DOHH2 (cell line): Measurements from ENCODE around the gene OR10K2.

Source experiments
- H3F3A ChIP-seq: fragments of 200-600 bp; sonication (generic), shearing (Covaris generic); 2 replicates; pipeline ENCODE4 v1.6.0; 2016; ENCODE audit warnings: antibody characterized with exemption, mild to moderate bottlenecking; ENCODE audit not compliant: control insufficient read depth, insufficient read depth
- H3K27ac ChIP-seq: fragments of 200-600 bp; sonication (generic); 2 replicates; pipeline ENCODE4 v1.5.1; 2014; ENCODE audit warnings: low read depth, mild to moderate bottlenecking, low read length, moderate library complexity
- H3K27me3 ChIP-seq: fragments of 200-600 bp; sonication (generic); 2 replicates; pipeline ENCODE4 v1.6.1; 2014; ENCODE audit warnings: mild to moderate bottlenecking, low read length, mixed read lengths; ENCODE audit not compliant: control insufficient read depth
- H3K36me3 ChIP-seq: fragments of 200-600 bp; sonication (generic); 2 replicates; pipeline ENCODE4 v1.6.1; 2014; ENCODE audit warnings: mild to moderate bottlenecking, low read length, moderate library complexity, mixed read lengths; ENCODE audit not compliant: control insufficient read depth
- H3K4me1 ChIP-seq: fragments of 200-600 bp; sonication (generic); 2 replicates; pipeline ENCODE4 v1.6.1; 2014; ENCODE audit warnings: mild to moderate bottlenecking, low read length, mixed read lengths; ENCODE audit not compliant: control insufficient read depth
- H3K4me2 ChIP-seq: fragments of 200-600 bp; sonication (generic); 2 replicates; pipeline ENCODE4 v1.6.0; 2014; ENCODE audit warnings: mild to moderate bottlenecking, low read length, moderate library complexity
- H3K4me3 ChIP-seq: fragments of 200-600 bp; sonication (generic); 2 replicates; pipeline ENCODE4 v1.5.1; 2014; ENCODE audit warnings: mild to moderate bottlenecking, low read length, mixed read lengths
- H3K79me2 ChIP-seq: fragments of 200-600 bp; sonication (generic); 2 replicates; pipeline ENCODE4 v1.6.1; 2014; ENCODE audit warnings: mild to moderate bottlenecking, low read length, mixed read lengths; ENCODE audit not compliant: control insufficient read depth
- H3K9me2 ChIP-seq: fragments of 200-600 bp; sonication (generic); replicated peaks from 2 replicates; pipeline ENCODE4 v1.6.1; 2014; ENCODE audit warnings: mild to moderate bottlenecking, low read length, mixed read lengths; ENCODE audit not compliant: control insufficient read depth
- H3K9me3 ChIP-seq: fragments of 200-600 bp; sonication (generic); 2 replicates; pipeline ENCODE4 v1.6.1; 2014; ENCODE audit warnings: antibody characterized with exemption, low read length, mixed read lengths; ENCODE audit not compliant: control insufficient read depth, insufficient read depth
- H4K20me1 ChIP-seq: fragments of 200-600 bp; sonication (generic); 2 replicates; pipeline ENCODE4 v1.6.0; 2014; ENCODE audit warnings: low read depth, mild to moderate bottlenecking, antibody characterized with exemption, low read length, moderate library complexity; ENCODE audit not compliant: control insufficient read depth, insufficient read depth
- EZH2phosphoT487 ChIP-seq: fragments of 200-600 bp; sonication (generic); IDR thresholded peaks from 2 replicates; pipeline ENCODE4 v1.6.1; 2017; ENCODE audit warnings: borderline replicate concordance, mild to moderate bottlenecking, antibody characterized with exemption, low read length, moderate library complexity, mixed read lengths
- TF ChIP-seq, protein P1 (sequence below): fragments of 200-600 bp; sonication (generic); IDR thresholded peaks from one replicate; pipeline ENCODE4 v1.5.1; 2014; ENCODE audit warnings: antibody characterized with exemption, mild to moderate bottlenecking, low read depth, low read length; ENCODE audit not compliant: poor library complexity, severe bottlenecking

The OR10K2 gene, protein sequence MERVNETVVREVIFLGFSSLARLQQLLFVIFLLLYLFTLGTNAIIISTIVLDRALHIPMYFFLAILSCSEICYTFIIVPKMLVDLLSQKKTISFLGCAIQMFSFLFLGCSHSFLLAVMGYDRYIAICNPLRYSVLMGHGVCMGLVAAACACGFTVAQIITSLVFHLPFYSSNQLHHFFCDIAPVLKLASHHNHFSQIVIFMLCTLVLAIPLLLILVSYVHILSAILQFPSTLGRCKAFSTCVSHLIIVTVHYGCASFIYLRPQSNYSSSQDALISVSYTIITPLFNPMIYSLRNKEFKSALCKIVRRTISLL

DNA sequence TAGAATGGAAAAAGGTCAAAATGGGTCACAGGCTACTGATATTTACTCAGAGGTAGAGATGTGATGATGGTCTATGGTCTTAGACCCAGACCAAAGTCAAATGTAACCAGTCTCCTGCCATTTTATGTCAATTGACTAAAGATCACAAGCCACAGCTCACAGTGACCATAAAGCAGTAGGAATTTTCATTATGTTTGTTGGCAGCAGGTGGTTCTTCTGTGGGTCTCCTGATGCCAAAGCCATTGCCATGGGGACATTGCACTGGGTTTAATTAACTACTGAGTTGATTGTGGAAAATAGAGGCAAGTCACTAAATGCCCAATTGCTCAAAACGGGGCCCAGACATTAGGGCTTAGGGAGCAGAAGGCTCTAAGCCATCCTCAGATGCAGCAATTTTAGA is at the start of gene OR10K2:
TSS of gene OR10K2 (minus strand) at position 101 of the 400 bp plus-strand sequence. CDS start 5,371 bp downstream, outside the sequence.
- Histone ChIP-seq H3K9me2 (no peaks in the 10 kb centered on the region), H4K20me1 (no peaks in the 10 kb centered on the region), H3K36me3 (no peaks in the 10 kb centered on the region), H3K4me3 (no peak within 1 kb of the TSS), H3K79me2 (no peaks in the 10 kb centered on the region), H3K4me2 (no peak within 1 kb of the TSS), H3K4me1 (no peaks in the 10 kb centered on the region), H3K9me3 (no peaks in the 10 kb centered on the region), H3F3A (no peaks in the 10 kb centered on the region), H3K27ac (no peak within 1 kb of the TSS), H3K27me3 (no peaks in the 10 kb centered on the region)
- TF ChIP-seq EZH2phosphoT487: no peak

DNA sequence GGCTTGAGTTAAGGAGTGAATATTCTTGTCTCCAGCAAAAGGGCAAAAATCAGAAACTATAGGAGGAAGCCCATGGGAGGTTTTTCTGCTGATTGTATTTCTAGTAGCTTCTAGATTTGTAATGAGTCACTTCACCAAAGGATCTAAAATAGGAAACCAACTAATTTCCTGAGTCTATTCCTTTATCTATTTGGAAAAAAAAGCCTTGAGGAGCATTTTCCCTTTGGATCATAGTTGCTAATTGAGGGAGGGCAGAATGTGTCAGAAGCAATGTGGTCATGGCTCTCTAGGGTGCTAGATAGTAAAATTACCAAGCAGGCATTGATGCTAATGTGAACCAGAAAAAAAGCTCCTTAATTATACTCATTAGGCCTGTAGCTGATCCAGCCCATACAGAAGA is 45.9 kb upstream of the OR10K2 start, which contains the start of gene OR10R2:
TSS of gene OR10R2 (plus strand) at position 301 of the 400 bp plus-strand sequence. CDS start 106 bp downstream, outside the sequence.
- no peaks in the 10 kb centered on the region for H3F3A ChIP-seq
- H3K27ac ChIP-seq: no peak within 1 kb of the TSS
- TF ChIP-seq, protein P1, sequence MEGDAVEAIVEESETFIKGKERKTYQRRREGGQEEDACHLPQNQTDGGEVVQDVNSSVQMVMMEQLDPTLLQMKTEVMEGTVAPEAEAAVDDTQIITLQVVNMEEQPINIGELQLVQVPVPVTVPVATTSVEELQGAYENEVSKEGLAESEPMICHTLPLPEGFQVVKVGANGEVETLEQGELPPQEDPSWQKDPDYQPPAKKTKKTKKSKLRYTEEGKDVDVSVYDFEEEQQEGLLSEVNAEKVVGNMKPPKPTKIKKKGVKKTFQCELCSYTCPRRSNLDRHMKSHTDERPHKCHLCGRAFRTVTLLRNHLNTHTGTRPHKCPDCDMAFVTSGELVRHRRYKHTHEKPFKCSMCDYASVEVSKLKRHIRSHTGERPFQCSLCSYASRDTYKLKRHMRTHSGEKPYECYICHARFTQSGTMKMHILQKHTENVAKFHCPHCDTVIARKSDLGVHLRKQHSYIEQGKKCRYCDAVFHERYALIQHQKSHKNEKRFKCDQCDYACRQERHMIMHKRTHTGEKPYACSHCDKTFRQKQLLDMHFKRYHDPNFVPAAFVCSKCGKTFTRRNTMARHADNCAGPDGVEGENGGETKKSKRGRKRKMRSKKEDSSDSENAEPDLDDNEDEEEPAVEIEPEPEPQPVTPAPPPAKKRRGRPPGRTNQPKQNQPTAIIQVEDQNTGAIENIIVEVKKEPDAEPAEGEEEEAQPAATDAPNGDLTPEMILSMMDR: no peak
- no peak for TF ChIP-seq EZH2phosphoT487
- no peaks in the 10 kb centered on the region for H3K79me2 ChIP-seq
- H3K4me1 ChIP-seq: no peaks in the 10 kb centered on the region
- H3K4me2 ChIP-seq: no peak within 1 kb of the TSS
- no peaks in the 10 kb centered on the region for H3K36me3 ChIP-seq
- no peaks in the 10 kb centered on the region for H4K20me1 ChIP-seq
- no peaks in the 10 kb centered on the region for H3K9me2 ChIP-seq
- no peaks in the 10 kb centered on the region; the same call in 1 of the 2 replicates for H3K27me3 ChIP-seq
- H3K9me3 ChIP-seq: no peaks in the 10 kb centered on the region
- no peak within 1 kb of the TSS for H3K4me3 ChIP-seq

DNA sequence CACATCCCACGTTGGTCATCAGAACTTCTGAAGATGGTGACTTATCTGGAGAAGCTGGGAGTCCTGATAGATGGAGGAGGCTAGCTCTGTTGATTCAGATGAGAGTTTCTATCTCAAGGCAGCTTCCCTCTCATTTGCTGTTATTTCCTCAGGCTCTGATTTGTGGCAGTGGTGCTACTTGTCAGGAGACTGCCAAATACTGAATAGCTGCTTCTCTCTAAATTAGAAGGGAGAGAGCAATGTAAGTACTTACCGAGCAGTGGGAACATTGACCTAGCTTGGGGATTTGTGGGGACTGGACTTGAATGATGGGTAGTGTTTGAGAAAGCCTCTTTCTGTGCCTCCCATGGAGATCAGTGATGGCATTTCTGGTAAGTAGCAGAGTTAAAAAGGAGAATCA is 35.5 kb upstream of the OR10K2 start, which contains the start of gene OR10K1:
TSS of gene OR10K1 (plus strand) at position 301 of the 400 bp plus-strand sequence. CDS start 3,728 bp downstream, outside the sequence.
- Histone ChIP-seq H3K9me3 (no peaks in the 10 kb centered on the region), H3K9me2 (no peaks in the 10 kb centered on the region), H3K27me3 (no peaks in the 10 kb centered on the region; the same call in none of the 2 replicates), H3K27ac (no peak within 1 kb of the TSS), H3K4me2 (no peak within 1 kb of the TSS), H3K4me1 (no peaks in the 10 kb centered on the region), H3K79me2 (no peaks in the 10 kb centered on the region), H3F3A (no peaks in the 10 kb centered on the region), H3K4me3 (no peak within 1 kb of the TSS), H3K36me3 (no peaks in the 10 kb centered on the region), H4K20me1 (no peaks in the 10 kb centered on the region)
- TF ChIP-seq, protein P1: no peak
- TF ChIP-seq EZH2phosphoT487: no peak

DNA sequence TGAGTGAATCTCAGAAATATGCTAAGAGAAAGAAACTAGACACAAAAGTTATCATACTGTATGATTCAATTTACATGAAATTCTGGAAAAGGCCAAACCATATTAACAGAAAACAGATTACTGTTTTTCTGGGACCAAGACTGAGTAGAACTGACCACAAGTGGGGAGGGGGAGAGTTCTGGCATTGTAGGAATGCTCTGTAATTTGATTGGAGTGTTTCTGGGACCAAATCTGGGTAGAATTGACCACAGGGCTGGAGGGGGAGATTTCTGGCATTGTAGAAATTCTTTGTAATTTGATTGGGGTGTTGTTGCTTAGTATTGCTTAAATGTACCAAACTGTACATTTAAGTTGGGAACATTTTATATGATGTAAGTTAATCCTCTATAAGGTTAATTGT is 32.2 kb upstream of the OR10K2 start:
- Histone ChIP-seq H3K79me2 (no peaks in the 10 kb centered on the region), H3K9me3 (no peaks in the 10 kb centered on the region), H3K9me2 (no peaks in the 10 kb centered on the region), H3K27ac (no peak overlapping the region), H3K4me3 (no peak overlapping the region), H3K4me1 (no peaks in the 10 kb centered on the region), H3K4me2 (no peak overlapping the region), H3K36me3 (no peaks in the 10 kb centered on the region), H4K20me1 (no peaks in the 10 kb centered on the region), H3K27me3 (no peaks in the 10 kb centered on the region; the same call in none of the 2 replicates), H3F3A (no peaks in the 10 kb centered on the region)
- TF ChIP-seq, protein P1: no peak
- TF ChIP-seq EZH2phosphoT487: no peak
